Endothelial cell of umbilical vein (primary cell): ENCODE measurements around the gene PRKRIP1. TPM values are rescaled to one million over a fixed set of nuclear protein-coding genes. Genes with fewer than 3 reads are reported as not detected.

Experiments used
- BruUV-seq: library from RNA; stranded (reverse); fragments of 400-500 nt; replicated peaks from 2 replicates; lab custom pipeline; 2021; lab: Mats Ljungman, UMichigan
- CTCF ChIA-PET: fragments of 300-600, 350-600 bp; sonication (Branson Sonifier 250); formaldehyde crosslinking; loops from one replicate; lab custom pipeline; 2021; ENCODE audit warnings: antibody characterized with exemption, inconsistent platforms; lab: Charles Lee
- POLR2A ChIA-PET: fragments of 300-600, 350-600 bp; sonication (Branson Sonifier 250); formaldehyde crosslinking; loops from one replicate; lab custom pipeline; 2021; ENCODE audit warnings: antibody characterized with exemption, inconsistent platforms; lab: Charles Lee
- DNase-seq: peaks from one replicate; pipeline ENCODE4 v3.0.0-alpha.2; 2011; ENCODE audit warnings: low read depth, low spot score
- FAIRE-seq: peaks from 2 replicates; lab custom pipeline; 2011; peaks lifted over from hg19 to GRCh38; lab: Jason Lieb, UNC
- H2AFZ ChIP-seq: 2 replicates; pipeline ENCODE4 v1.6.0; 2012; ENCODE audit warnings: low read depth, low read length, control low read depth, inconsistent platforms
- H3K27ac ChIP-seq: 2 replicates; pipeline ENCODE4 v1.5.1; 2011; ENCODE audit warnings: low read depth, mild to moderate bottlenecking, control low read depth, low read length, moderate library complexity; ENCODE audit not compliant: insufficient read depth
- H3K27me3 ChIP-seq, 2 experiments: 2 replicates each; pipeline versions ENCODE4 v1.6.0 to v1.6.1; 2011; ENCODE audit warnings: low read length in 2 of 2, mixed read lengths in 1 of 2; ENCODE audit not compliant: control insufficient read depth in 2 of 2, insufficient read depth in 2 of 2
- H3K36me3 ChIP-seq, 2 experiments: 2 replicates in 1 of 2; 3 replicates in 1 of 2; pipeline ENCODE4 v1.5.1; 2011; ENCODE audit warnings: low read length in 2 of 2, mild to moderate bottlenecking in 1 of 2, moderate library complexity in 1 of 2; ENCODE audit not compliant: control insufficient read depth in 2 of 2, insufficient read depth in 2 of 2; ENCODE audit errors: extremely low read depth in 1 of 2
- H3K4me1 ChIP-seq: 3 replicates; pipeline ENCODE4 v1.5.1; 2011; ENCODE audit warnings: mild to moderate bottlenecking, low read length; ENCODE audit not compliant: control insufficient read depth, insufficient read depth; ENCODE audit errors: extremely low read depth
- H3K4me2 ChIP-seq: 2 replicates; pipeline ENCODE4 v1.6.1; 2011; ENCODE audit warnings: low read length, control low read depth, mixed read lengths; ENCODE audit not compliant: insufficient read depth
- H3K4me3 ChIP-seq, 3 experiments: fragments of 200-600 bp in 1 of 3; sonication (generic), shearing (Covaris generic) in 1 of 3; replicated peaks in 1 of 3; 2 replicates each; pipeline ENCODE4 v1.5.1; 2011 to 2016; ENCODE audit warnings: control low read depth in 3 of 3, low read length in 3 of 3, mild to moderate bottlenecking in 2 of 3, inconsistent platforms in 1 of 3, low read depth in 1 of 3, moderate library complexity in 1 of 3; ENCODE audit not compliant: insufficient read depth in 1 of 3
- H3K79me2 ChIP-seq: 2 replicates; pipeline ENCODE4 v1.6.0; 2012; ENCODE audit warnings: low read length, inconsistent platforms; ENCODE audit not compliant: control insufficient read depth, insufficient read depth
- H3K9ac ChIP-seq: replicated peaks from 2 replicates; pipeline ENCODE3; 2011; ENCODE audit warnings: low read length, control low read depth; ENCODE audit not compliant: insufficient read depth; ENCODE audit errors: extremely low read depth
- H3K9me1 ChIP-seq: replicated peaks from 3 replicates; pipeline ENCODE4 v1.6.0; 2011; ENCODE audit warnings: mild to moderate bottlenecking, low read length; ENCODE audit not compliant: control insufficient read depth, insufficient read depth; ENCODE audit errors: extremely low read depth
- H3K9me3 ChIP-seq: replicated peaks from 2 replicates; pipeline ENCODE4 v1.5.1; 2012; ENCODE audit warnings: low read length, inconsistent platforms; ENCODE audit not compliant: control insufficient read depth, insufficient read depth
- H4K20me1 ChIP-seq: replicated peaks from 2 replicates; pipeline ENCODE3; 2011; ENCODE audit warnings: mild to moderate bottlenecking, low read length; ENCODE audit not compliant: control insufficient read depth, insufficient read depth; ENCODE audit errors: extremely low read depth
- CTCF ChIP-seq, 2 donors: IDR thresholded peaks; 1 replicate in 1 of 2; 2 replicates in 1 of 2; pipeline ENCODE4 v1.5.1; 2011; ENCODE audit warnings: low read length in 2 of 2, mild to moderate bottlenecking in 2 of 2, moderate library complexity in 2 of 2, control low read depth in 1 of 2, inconsistent platforms in 1 of 2, low read depth in 1 of 2; ENCODE audit not compliant: insufficient read depth in 1 of 2; ENCODE audit errors: extremely low read depth in 1 of 2
- EZH2 ChIP-seq: IDR thresholded peaks from 2 replicates; pipeline ENCODE4 v1.6.1; 2012; ENCODE audit warnings: borderline replicate concordance, low read depth, mild to moderate bottlenecking, moderate library complexity, low read length, inconsistent platforms; ENCODE audit not compliant: severe bottlenecking
- FOS ChIP-seq: IDR thresholded peaks from 2 replicates; pipeline ENCODE4 v1.6.1; 2011; ENCODE audit warnings: mild to moderate bottlenecking, low read length, moderate library complexity, borderline replicate concordance; ENCODE audit not compliant: insufficient read depth
- GATA2 ChIP-seq: IDR thresholded peaks from 2 replicates; pipeline ENCODE4 v1.7.0; 2011; ENCODE audit warnings: low read depth, mild to moderate bottlenecking, moderate library complexity, mixed read lengths, low read length; ENCODE audit not compliant: insufficient read length, insufficient read depth
- JUN ChIP-seq: IDR thresholded peaks from 2 replicates; pipeline ENCODE4 v1.6.1; 2011; ENCODE audit warnings: borderline replicate concordance, low read depth; ENCODE audit not compliant: insufficient read length, insufficient read depth
- MAX ChIP-seq: IDR thresholded peaks from 2 replicates; pipeline ENCODE4 v1.6.1; 2011; ENCODE audit not compliant: insufficient read depth, insufficient read length
- MYC ChIP-seq: IDR thresholded peaks from one replicate; pipeline ENCODE4 v1.6.1; 2011; ENCODE audit warnings: mild to moderate bottlenecking, low read depth, low read length
- POLR2A ChIP-seq: IDR thresholded peaks from 2 replicates; pipeline ENCODE4 v1.6.1; 2012; ENCODE audit warnings: low read depth, mild to moderate bottlenecking, control low read depth, low read length
- POLR2AphosphoS5 ChIP-seq: IDR thresholded peaks from 2 replicates; pipeline ENCODE4 v1.6.1; 2012; ENCODE audit warnings: low read depth, mild to moderate bottlenecking, control low read depth, low read length, moderate library complexity; ENCODE audit not compliant: insufficient read depth
- dilution Hi-C: fragments of 300-500 bp; cut with MboI; formaldehyde crosslinking; loops from one replicate; pipeline ENCODE4 v1.15.0; 2019; ENCODE audit warnings: low sequenced_read_pairs; ENCODE audit not compliant: extremely low pct_ligation_motif_present
- intact Hi-C: fragments of 100-400 bp; cut with micrococcal nuclease; formaldehyde crosslinking; loops from one replicate; pipeline ENCODE4 v1.10.0; 2022
- polyA plus RNA-seq, 4 experiments: library from polyadenylated mRNA; depleted of rRNA in 3 of 4; stranded (reverse) in 3 of 4; unstranded in 1 of 4; fragments of >200 nt; gene quantifications; 2 replicates each; pipeline versions ENCODE4 v1.2.1 to v1.2.3, GENCODE V29; 2011 to 2012; ENCODE audit warnings: missing spikeins in 1 of 4
- total RNA-seq: library from RNA; stranded (reverse); gene quantifications from 2 replicates; pipeline ENCODE4 v1.2.3, GENCODE V29; 2021

PRKRIP1 gene
- total and polyA plus RNA-seq, 2 donors (not counting 3 experiments of a cell fraction or from before 2014, with no cell fraction given): 16.1 to 26.1 TPM

GRCh38 chr7:102395592-102395872 lies 631 bp upstream of the PRKRIP1 start:
- ChIA-PET CTCF (interaction anchor here (1.2 to 3.2 kb wide), 4 partner anchors 9 to 116 kb away, joined by 5 to 9 read pairs (median 6); no protein-coding TSS in a partner anchor), POLR2A (interaction anchor here (0.6 to 0.7 kb wide), 3 partner anchors 38 to 933 kb away, joined by 3 to 4 read pairs (median 3); partner anchors contain the start of gene ORAI2)
- H3K9me1 ChIP-seq: no peaks in the 10 kb centered on the region
- FAIRE-seq (no peak), DNase-seq (no peak)
- BruUV-seq: TSS peak; percentile 96
- peak overlapping the region; percentile 81 for H3K9ac ChIP-seq
- H3K79me2 ChIP-seq: peaks cover 13% of the 10 kb centered on the region
- peak overlapping the region; percentile 83 for H3K4me2 ChIP-seq
- no peaks in the 10 kb centered on the region for H4K20me1 ChIP-seq
- dilution Hi-C loops: no loop called here
- no peaks in the 10 kb centered on the region for H3K27me3 ChIP-seq
- peak overlapping the region; percentile 83 to 100 (median 91) for H3K4me3 ChIP-seq
- peak overlapping the region; percentile 72 for H2AFZ ChIP-seq
- peaks cover 13% of the 10 kb centered on the region for H3K4me1 ChIP-seq
- intact Hi-C loops: loop anchor here (10.0 kb wide), 1 partner anchor 711 kb away; no protein-coding TSS in a partner anchor
- peak overlapping the region; percentile 80 for H3K27ac ChIP-seq
- no peak for TF ChIP-seq CTCF (IDR thresholded peaks at IDR 0.05; ENCODE audit: extremely low read depth in 1 of 2, insufficient read depth in 1 of 2, low read depth in 1 of 2, low read length in 2 of 2)
- TF ChIP-seq MYC: no peak
- TF ChIP-seq MAX: no peak
- no peak for TF ChIP-seq EZH2
- no peak for TF ChIP-seq GATA2
- TF ChIP-seq POLR2AphosphoS5: no peak
- no peak for TF ChIP-seq POLR2A
- TF ChIP-seq JUN: no peak
- TF ChIP-seq FOS: no peak
- H3K9me3 ChIP-seq: no peaks in the 10 kb centered on the region
- H3K36me3 ChIP-seq: peaks cover 5 to 14% of the 10 kb centered on the region in 2 experiments
